IMR-90 (cell line): ENCODE data around the gene VAV3. TPM values are rescaled to one million over a fixed set of nuclear protein-coding genes. Genes with fewer than 3 reads are reported as not detected.

ENCODE experiments used
- ATAC-seq: fragments of 200-7000 bp; cut with Tn5 transposase; 2 replicates; pipeline ENCODE4 v1.9.1; 2020; ENCODE audit warnings: low read depth, mild to moderate bottlenecking, moderate library complexity
- BruUV-seq: library from RNA; stranded (reverse); fragments of 400-500 nt; replicated peaks from 2 replicates; lab custom pipeline; 2021; lab: Mats Ljungman, UMichigan
- CTCF ChIA-PET: fragments of 300-600 bp; formaldehyde crosslinking; extraction: SDS; loops from one replicate; lab custom pipeline; 2021; ENCODE audit warnings: antibody characterized with exemption; lab: Yijun Ruan, JAX
- POLR2A ChIA-PET: fragments of 300-600 bp; sonication (Branson Sonifier 250); formaldehyde crosslinking; loops from one replicate; lab custom pipeline; 2022; ENCODE audit warnings: antibody characterized with exemption; ENCODE audit not compliant: unreplicated experiment; lab: Charles Lee
- DNase-seq: peaks from one replicate; pipeline ENCODE4 v3.0.0; 2013
- H2AFZ ChIP-seq: replicated peaks from 2 replicates; pipeline ENCODE3; 2013; ENCODE audit warnings: low read length, mild to moderate bottlenecking; ENCODE audit not compliant: poor library complexity
- H2AK5ac ChIP-seq: 2 replicates; pipeline ENCODE4 v1.6.1; 2013; ENCODE audit warnings: low read depth, low read length, inconsistent platforms
- H2AK9ac ChIP-seq: replicated peaks from 2 replicates; pipeline ENCODE3; 2013; ENCODE audit warnings: mild to moderate bottlenecking, low read depth, low read length, moderate library complexity; ENCODE audit not compliant: poor library complexity
- H2BK120ac ChIP-seq: 2 replicates; pipeline ENCODE4 v1.6.1; 2013; ENCODE audit warnings: low read depth, low read length, inconsistent platforms
- H2BK15ac ChIP-seq: 3 replicates; pipeline ENCODE4 v1.6.1; 2013; ENCODE audit warnings: low read depth, low read length, inconsistent platforms
- H2BK20ac ChIP-seq: 2 replicates; pipeline ENCODE4 v1.6.1; 2013; ENCODE audit warnings: low read depth, mild to moderate bottlenecking, inconsistent platforms, low read length, moderate library complexity
- H2BK5ac ChIP-seq: 2 replicates; pipeline ENCODE4 v1.6.1; 2013; ENCODE audit warnings: mild to moderate bottlenecking, low read depth, low read length, inconsistent platforms; ENCODE audit not compliant: poor library complexity, severe bottlenecking
- H3K14ac ChIP-seq: replicated peaks from 2 replicates; pipeline ENCODE4 v1.6.1; 2013; ENCODE audit warnings: low read depth, low read length, inconsistent platforms
- H3K18ac ChIP-seq: 2 replicates; pipeline ENCODE4 v1.6.1; 2013; ENCODE audit warnings: low read depth, low read length, control low read depth
- H3K23ac ChIP-seq: 2 replicates; pipeline ENCODE4 v1.6.1; 2013; ENCODE audit warnings: low read depth, low read length, inconsistent platforms
- H3K27ac ChIP-seq: 2 replicates; pipeline ENCODE4 v1.5.1; 2013; ENCODE audit warnings: mild to moderate bottlenecking, control low read depth, low read length; ENCODE audit not compliant: insufficient read depth
- H3K27me3 ChIP-seq: 2 replicates; pipeline ENCODE4 v1.6.1; 2013; ENCODE audit warnings: low read length; ENCODE audit not compliant: control insufficient read depth, insufficient read depth
- H3K36me3 ChIP-seq: 2 replicates; pipeline ENCODE4 v1.6.1; 2013; ENCODE audit warnings: low read length, mixed read lengths; ENCODE audit not compliant: control insufficient read depth, insufficient read depth
- H3K4ac ChIP-seq: 2 replicates; pipeline ENCODE4 v1.6.1; 2013; ENCODE audit warnings: low read depth, low read length, inconsistent platforms
- H3K4me1 ChIP-seq: 2 replicates; pipeline ENCODE4 v1.6.1; 2013; ENCODE audit warnings: low read length, mixed read lengths; ENCODE audit not compliant: control insufficient read depth, insufficient read depth
- H3K4me2 ChIP-seq: 2 replicates; pipeline ENCODE4 v1.6.1; 2013; ENCODE audit warnings: low read depth, mild to moderate bottlenecking, control low read depth, low read length, moderate library complexity
- H3K4me3 ChIP-seq: 2 replicates; pipeline ENCODE4 v1.5.1; 2013; ENCODE audit warnings: low read depth, mild to moderate bottlenecking, control low read depth, low read length, moderate library complexity; ENCODE audit not compliant: insufficient read depth
- H3K56ac ChIP-seq: 2 replicates; pipeline ENCODE4 v1.6.1; 2013; ENCODE audit warnings: low read length, inconsistent platforms; ENCODE audit not compliant: insufficient read depth; ENCODE audit errors: extremely low read depth
- H3K79me1 ChIP-seq, 2 experiments: 2 replicates each; pipeline ENCODE4 v1.6.1; 2013; ENCODE audit warnings: low read length in 2 of 2, inconsistent platforms in 1 of 2, low read depth in 1 of 2
- H3K9ac ChIP-seq: 2 replicates; pipeline ENCODE4 v1.6.1; 2013; ENCODE audit warnings: low read depth, low read length, control low read depth
- H3K9me1 ChIP-seq: 2 replicates; pipeline ENCODE4 v1.6.1; 2013; ENCODE audit warnings: low read length, inconsistent platforms; ENCODE audit not compliant: insufficient read depth
- H3K9me3 ChIP-seq: 2 replicates; pipeline ENCODE4 v1.6.1; 2013; ENCODE audit warnings: low read length; ENCODE audit not compliant: control insufficient read depth, insufficient read depth
- H4K20me1 ChIP-seq: 2 replicates; pipeline ENCODE4 v1.6.1; 2013; ENCODE audit warnings: low read length, inconsistent platforms; ENCODE audit not compliant: insufficient read depth
- H4K5ac ChIP-seq: 2 replicates; pipeline ENCODE4 v1.6.1; 2013; ENCODE audit warnings: mild to moderate bottlenecking, low read depth, low read length, control low read depth
- H4K8ac ChIP-seq, 2 experiments: 2 replicates each; pipeline ENCODE4 v1.6.1; 2013; ENCODE audit warnings: low read depth in 2 of 2, low read length in 2 of 2, control low read depth in 1 of 2, inconsistent platforms in 1 of 2
- H4K91ac ChIP-seq: 2 replicates; pipeline ENCODE4 v1.6.1; 2013; ENCODE audit warnings: low read depth, low read length, inconsistent platforms; ENCODE audit not compliant: insufficient read depth
- BHLHE40 ChIP-seq: fragments of 150-350 bp; IDR thresholded peaks from 2 replicates; pipeline ENCODE4 v1.6.1; 2016; ENCODE audit warnings: mild to moderate bottlenecking, low read depth, low read length
- CTCF ChIP-seq: conservative IDR thresholded peaks from 2 replicates; pipeline ENCODE4 v1.5.1; 2012; ENCODE audit warnings: mild to moderate bottlenecking, low read depth, low read length, improper control_type of control experiment
- FOS ChIP-seq: fragments of 150-350 bp; IDR thresholded peaks from 2 replicates; pipeline ENCODE4 v1.6.1; 2016; ENCODE audit warnings: low read depth, low read length
- MAZ ChIP-seq: IDR thresholded peaks from 2 replicates; pipeline ENCODE4 v1.6.1; 2012; ENCODE audit warnings: low read depth, mild to moderate bottlenecking, low read length, improper control_type of control experiment, moderate library complexity, borderline replicate concordance
- MXI1 ChIP-seq: IDR thresholded peaks from 2 replicates; pipeline ENCODE4 v1.6.1; 2012; ENCODE audit warnings: low read depth, mild to moderate bottlenecking, low read length, moderate library complexity, borderline replicate concordance
- NFE2L2 ChIP-seq: fragments of 150-350 bp; IDR thresholded peaks from 2 replicates; pipeline ENCODE4 v1.6.1; 2016; ENCODE audit warnings: low read depth, mild to moderate bottlenecking, low read length
- POLR2A ChIP-seq: IDR thresholded peaks from 2 replicates; pipeline ENCODE4 v1.6.1; 2012; ENCODE audit warnings: mild to moderate bottlenecking, low read depth, low read length
- RAD21 ChIP-seq: IDR thresholded peaks from 2 replicates; pipeline ENCODE4 v1.6.1; 2012; ENCODE audit warnings: low read length, improper control_type of control experiment
- RCOR1 ChIP-seq: IDR thresholded peaks from 2 replicates; pipeline ENCODE4 v1.6.1; 2012; ENCODE audit warnings: mild to moderate bottlenecking, low read length, improper control_type of control experiment; ENCODE audit not compliant: insufficient replicate concordance
- SMC3 ChIP-seq: fragments of 150-350 bp; IDR thresholded peaks from 2 replicates; pipeline ENCODE4 v1.6.1; 2016; ENCODE audit warnings: low read depth, mild to moderate bottlenecking, antibody characterized with exemption, low read length, moderate library complexity
- WGBS, 2 experiments: methylation state at CpG; one replicate each; pipeline versions ENCODE4 v1.1.5 to v1.1.7; 2013; ENCODE audit warnings: missing lambda C conversion rate in 2 of 2; ENCODE audit not compliant: insufficient read length in 1 of 2; ENCODE audit errors: extremely low coverage in 2 of 2; 5-methylcytosine and 5-hydroxymethylcytosine counted together
- dilution Hi-C: fragments of 300-500 bp; cut with HindIII; formaldehyde crosslinking; loops from one replicate; pipeline ENCODE4 v1.14.3; 2018; ENCODE audit warnings: low sequenced_read_pairs; ENCODE audit not compliant: unreplicated experiment
- in situ Hi-C: fragments of 300-500 bp; cut with MboI; formaldehyde crosslinking; loops from 3 replicates; pipeline ENCODE4 v1.14.3; 2019; ENCODE audit warnings: low sequenced_read_pairs, inconsistent platforms, mixed read lengths
- intact Hi-C: fragments of 100-400 bp; cut with micrococcal nuclease; formaldehyde crosslinking; loops from 2 replicates; pipeline ENCODE4 v1.10.0; 2022
- polyA plus RNA-seq, 3 experiments: library from polyadenylated mRNA; depleted of rRNA; stranded (reverse); fragments of >200 nt; gene quantifications; 2 replicates each; pipeline ENCODE4 v1.2.3, GENCODE V29; 2012; ENCODE audit warnings: low replicate concordance in 1 of 3
- total RNA-seq: library from RNA; depleted of rRNA; stranded (reverse); fragments of >200 nt; gene quantifications from 2 replicates; pipeline ENCODE4 v1.2.3, GENCODE V29; 2012
- TF ChIP-seq, protein P1 (sequence below): fragments of 150-350 bp; IDR thresholded peaks from 2 replicates; pipeline ENCODE4 v1.6.1; 2017; ENCODE audit warnings: mild to moderate bottlenecking, antibody characterized with exemption, low read length, low read depth

The VAV3 gene
- total and polyA plus RNA-seq, 2 of the 4 experiments (the other 2 are of a cell fraction): 0.12 to 0.18 TPM

DNA sequence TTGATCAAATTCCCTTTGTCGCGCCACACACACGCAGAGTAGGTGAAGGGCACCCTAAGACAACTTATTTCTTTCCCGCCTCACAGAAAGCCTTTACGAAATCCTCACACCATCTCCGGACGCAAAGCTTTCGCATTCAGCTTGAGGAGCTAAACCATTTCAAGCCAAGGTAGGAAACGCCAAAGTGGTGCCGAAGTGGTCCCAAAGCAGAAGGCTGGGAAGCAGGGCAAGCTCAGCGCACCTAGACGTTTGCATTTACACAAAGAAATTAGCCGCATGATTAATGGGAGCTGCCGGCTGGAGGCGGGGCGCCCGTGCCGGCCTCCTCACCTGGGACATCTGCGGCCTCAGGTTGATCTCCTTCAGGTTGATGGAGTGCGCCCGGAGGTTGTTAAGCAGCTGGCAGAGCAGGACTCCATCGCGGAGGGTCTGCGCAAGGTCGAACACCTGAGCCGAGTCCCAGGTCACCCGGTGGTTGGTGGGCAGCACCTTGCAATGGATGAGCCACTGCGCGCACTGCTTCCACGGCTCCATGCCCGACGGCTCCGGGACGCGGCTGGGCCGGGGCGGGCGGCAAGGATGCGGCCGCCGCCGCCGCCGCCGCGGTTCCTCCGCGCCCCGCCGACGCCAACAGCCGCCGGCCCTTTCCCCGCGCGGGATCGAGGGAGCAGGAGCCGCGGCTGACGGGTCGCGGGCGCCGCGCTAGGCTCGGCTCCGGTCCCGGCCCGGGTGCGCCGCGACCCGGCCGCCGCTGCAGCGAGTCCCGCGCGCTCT lies 457 bp downstream of the VAV3 start:
- intact Hi-C loops (no loop called here), dilution Hi-C loops (no loop called here), in situ Hi-C loops (no loop called here)
- Histone ChIP-seq H4K20me1 (no peaks in the 10 kb centered on the region), H3K27me3 (peaks cover 28% of the 10 kb centered on the region), H3K36me3 (no peaks in the 10 kb centered on the region), H2AK9ac (no peak overlapping the region), H3K4me3 (no peak overlapping the region), H3K56ac (no peak overlapping the region), H3K4ac (no peak overlapping the region), H3K4me1 (no peaks in the 10 kb centered on the region; the same call in 1 of the 2 replicates), H2BK120ac (no peak overlapping the region), H2BK5ac (no peak overlapping the region), H2BK20ac (no peak overlapping the region), H3K9me3 (no peaks in the 10 kb centered on the region), H3K18ac (no peak overlapping the region), H2AK5ac (no peak overlapping the region), H3K9ac (no peak overlapping the region), H3K79me1 (no peaks in the 10 kb centered on the region), H3K27ac (no peak overlapping the region), H3K9me1 (no peaks in the 10 kb centered on the region), H4K91ac (no peak overlapping the region), H3K14ac (no peak overlapping the region), H2BK15ac (no peak overlapping the region), H4K8ac (no peak overlapping the region), H2AFZ (peak overlapping the region; percentile 58), H3K23ac (no peak overlapping the region), H4K5ac (no peak overlapping the region), H3K4me2 (peak overlapping the region; percentile 65)
- ATAC-seq (peak; percentile 21), DNase-seq (no peak)
- WGBS, 2 experiments: 1% methylated on average over 14 of the region's 79 CpGs; no CpG with 5 or more reads in 1 of the 2 experiments
- POLR2A ChIA-PET: no interaction called here
- TF ChIP-seq BHLHE40 (no peak), RAD21 (no peak), MAZ (no peak), NFE2L2 (no peak), MXI1 (no peak), SMC3 (no peak), FOS (no peak), RCOR1 (no peak), POLR2A (no peak), CTCF (no peak)
- TF ChIP-seq, protein P1, sequence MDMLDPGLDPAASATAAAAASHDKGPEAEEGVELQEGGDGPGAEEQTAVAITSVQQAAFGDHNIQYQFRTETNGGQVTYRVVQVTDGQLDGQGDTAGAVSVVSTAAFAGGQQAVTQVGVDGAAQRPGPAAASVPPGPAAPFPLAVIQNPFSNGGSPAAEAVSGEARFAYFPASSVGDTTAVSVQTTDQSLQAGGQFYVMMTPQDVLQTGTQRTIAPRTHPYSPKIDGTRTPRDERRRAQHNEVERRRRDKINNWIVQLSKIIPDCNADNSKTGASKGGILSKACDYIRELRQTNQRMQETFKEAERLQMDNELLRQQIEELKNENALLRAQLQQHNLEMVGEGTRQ: no peak
- BruUV-seq: no TSS peak
- CTCF ChIA-PET: no interaction called here
